K562 (cell line): Measurements from ENCODE around the gene NLRP7. TPM values are rescaled to one million over a fixed set of nuclear protein-coding genes. Genes with fewer than 3 reads are reported as not detected.

Source experiments
- ATF7 ChIP-seq: fragments of 450-650 bp; IDR thresholded peaks from 2 replicates; pipeline ENCODE4 v1.7.1; 2014; ENCODE audit warnings: mild to moderate bottlenecking, moderate library complexity
- BRD4 ChIP-seq: fragments of 200-600 bp; sonication (generic); IDR thresholded peaks from 2 replicates; pipeline ENCODE4 v1.6.1; 2017; ENCODE audit warnings: inconsistent platforms
- CAMTA2 ChIP-seq: fragments of 250-450 bp; sonication (Bioruptor Pico); conservative IDR thresholded peaks from 2 replicates; pipeline ENCODE4 v1.5.1; 2022
- ERF ChIP-seq: fragments of 450-650 bp; formaldehyde crosslinking; IDR thresholded peaks from 2 replicates; pipeline ENCODE4 v1.4.0; 2020; ENCODE audit warnings: mild to moderate bottlenecking, mixed read lengths
- KAT7 ChIP-seq: sonication (generic); formaldehyde crosslinking; IDR thresholded peaks from 2 replicates; pipeline ENCODE4 v1.8.0; 2022; ENCODE audit warnings: missing genetic modification reagents, mild to moderate bottlenecking, borderline replicate concordance
- MAFF ChIP-seq: IDR thresholded peaks from 2 replicates; pipeline ENCODE4 v1.6.1; 2012; ENCODE audit warnings: low read length, improper control_type of control experiment
- MTF1 ChIP-seq: fragments of 250-450 bp; sonication (Bioruptor Pico); IDR thresholded peaks from 2 replicates; pipeline ENCODE4 v1.9.0; 2021; ENCODE audit warnings: moderate library complexity, mild to moderate bottlenecking, inconsistent platforms, borderline replicate concordance
- NELFE ChIP-seq: IDR thresholded peaks from 2 replicates; pipeline ENCODE4 v1.6.1; 2011; ENCODE audit warnings: mild to moderate bottlenecking; ENCODE audit not compliant: insufficient read depth, insufficient read length
- PCBP2 ChIP-seq: fragments of 200-400 bp; formaldehyde crosslinking; IDR thresholded peaks from 2 replicates; pipeline ENCODE4 v1.6.1; 2018; ENCODE audit warnings: low read length, low read depth, mild to moderate bottlenecking, moderate library complexity; ENCODE audit not compliant: poor library complexity, severe bottlenecking
- POLR2AphosphoS2 ChIP-seq: IDR thresholded peaks from 2 replicates; pipeline ENCODE4 v1.6.1; 2012; ENCODE audit warnings: low read length, improper control_type of control experiment
- RAD51 ChIP-seq: fragments of 450-650 bp; IDR thresholded peaks from 2 replicates; pipeline ENCODE4 v1.7.1; 2016; ENCODE audit warnings: low read depth, mild to moderate bottlenecking, borderline replicate concordance
- SMAD3 ChIP-seq: fragments of 450-650 bp; formaldehyde crosslinking; conservative IDR thresholded peaks from 2 replicates; pipeline ENCODE4 v1.4.0; 2020; ENCODE audit warnings: mild to moderate bottlenecking
- TEAD1 ChIP-seq, 2 experiments: fragments of 450-650 bp in 1 of 2; sonication (generic) in 1 of 2; formaldehyde crosslinking; IDR thresholded peaks; 2 replicates each; pipeline versions ENCODE4 v1.4.0 to v1.8.0; 2020 to 2022; ENCODE audit warnings: mild to moderate bottlenecking in 2 of 2, missing genetic modification reagents in 1 of 2
- TSC22D4 ChIP-seq: fragments of 450-650 bp; IDR thresholded peaks from 2 replicates; pipeline ENCODE4 v1.6.1; 2016; ENCODE audit warnings: missing genetic modification characterization, missing biosample characterization, control low read depth
- ZBTB11 ChIP-seq, 3 experiments: fragments of 200-800 bp in 1 of 3; fragments of 250-450 bp in 1 of 3; fragments of 450-650 bp in 1 of 3; sonication (Bioruptor Pico) in 1 of 3; sonication (Bioruptor generic) in 1 of 3; formaldehyde crosslinking in 1 of 3; IDR thresholded peaks; 2 replicates each; pipeline versions ENCODE4 v1.6.1 to v1.8.0; 2016 to 2022; ENCODE audit warnings: mild to moderate bottlenecking in 2 of 3, missing genetic modification characterization in 2 of 3, missing compliant biosample characterization in 1 of 3, moderate library complexity in 1 of 3
- ZC3H4 ChIP-seq: sonication (generic); formaldehyde crosslinking; IDR thresholded peaks from 2 replicates; pipeline ENCODE4 v1.9.0; 2021; ENCODE audit warnings: missing genetic modification reagents, borderline replicate concordance
- ZNF280B ChIP-seq: fragments of 250-450 bp; sonication (Bioruptor Pico); IDR thresholded peaks from 2 replicates; pipeline ENCODE4 v1.5.1; 2021; ENCODE audit warnings: mild to moderate bottlenecking
- ZNF696 ChIP-seq: fragments of 250-450 bp; sonication (Bioruptor Pico); conservative IDR thresholded peaks from 2 replicates; pipeline ENCODE4 v1.4.0; 2020; ENCODE audit warnings: mild to moderate bottlenecking, moderate library complexity
- polyA plus RNA-seq, 8 experiments: library from polyadenylated mRNA; depleted of rRNA in 4 of 8; stranded (reverse) in 5 of 8; unstranded in 3 of 8; fragments of >200 nt; fragmentation: Nextera tagmentation in 2 of 8; fragmentation: Illumina TruSeq in 1 of 8; extraction: Ambion mirVana in 2 of 8; extraction: Trizol in 1 of 8; gene quantifications; 2 replicates each; pipeline versions ENCODE4 v1.2.1 to v1.2.3, GENCODE V29; 2011 to 2014; ENCODE audit warnings: inconsistent platforms in 1 of 8, missing spikeins in 1 of 8
- total RNA-seq, 7 experiments: library from RNA; depleted of rRNA in 6 of 7; stranded (reverse); fragments of >200 nt in 6 of 7; fragmentation: Illumina TruSeq in 2 of 7; extraction: Trizol in 2 of 7; gene quantifications; 2 replicates each; pipeline versions ENCODE4 v1.2.1 to v1.2.3, GENCODE V29; 2011 to 2021; ENCODE audit warnings: low replicate concordance in 1 of 7
- TF ChIP-seq, protein P1 (sequence below): fragments of 450-650 bp; IDR thresholded peaks from 2 replicates; pipeline ENCODE4 v1.6.1; 2018; ENCODE audit warnings: mild to moderate bottlenecking, low read depth; ENCODE audit not compliant: partially characterized antibody

Gene NLRP7
- total and polyA plus RNA-seq, 9 of the 15 experiments (the other 6 are each of a cell fraction or from before 2014, with no cell fraction given): 0.03 to 0.22 (median 0.09) TPM; not detected in 3

GRCh38 chr19:54905803-54906511, 41.4 kb downstream of the NLRP7 start, which contains the start of gene NCR1 (continued):
- TF ChIP-seq TEAD1 (CRISPR knock-in tag; IDR thresholded peaks at IDR 0.05) (0 out of 4 replicates have a peak, but pooled peaks of 1 of the 2 experiments have one; percentile 19), RAD51 (no peak), BRD4 (no peak), ZC3H4 (CRISPR knock-in tag) (no peak), CAMTA2 (CRISPR knock-in tag) (no peak), TSC22D4 (tag) (no peak), ATF7 (0 out of 2 replicates have a peak, but pooled peaks have one; percentile 18), ZBTB11 (CRISPR knock-in tag; IDR thresholded peaks at IDR 0.05) (peak in 1 of 3 experiments; percentile 61; a peak in 2 of 6 replicates), SMAD3 (CRISPR knock-in tag) (0 out of 2 replicates have a peak, but pooled peaks have one; percentile 26), ZNF280B (CRISPR knock-in tag) (no peak), PCBP2 (no peak), ZNF696 (no peak), MTF1 (CRISPR knock-in tag) (no peak), KAT7 (CRISPR knock-in tag) (no peak), MAFF (no peak), POLR2AphosphoS2 (no peak), NELFE (no peak), ERF (CRISPR knock-in tag) (no peak; the same call in 1 of the 2 replicates)
- TF ChIP-seq, protein P1, sequence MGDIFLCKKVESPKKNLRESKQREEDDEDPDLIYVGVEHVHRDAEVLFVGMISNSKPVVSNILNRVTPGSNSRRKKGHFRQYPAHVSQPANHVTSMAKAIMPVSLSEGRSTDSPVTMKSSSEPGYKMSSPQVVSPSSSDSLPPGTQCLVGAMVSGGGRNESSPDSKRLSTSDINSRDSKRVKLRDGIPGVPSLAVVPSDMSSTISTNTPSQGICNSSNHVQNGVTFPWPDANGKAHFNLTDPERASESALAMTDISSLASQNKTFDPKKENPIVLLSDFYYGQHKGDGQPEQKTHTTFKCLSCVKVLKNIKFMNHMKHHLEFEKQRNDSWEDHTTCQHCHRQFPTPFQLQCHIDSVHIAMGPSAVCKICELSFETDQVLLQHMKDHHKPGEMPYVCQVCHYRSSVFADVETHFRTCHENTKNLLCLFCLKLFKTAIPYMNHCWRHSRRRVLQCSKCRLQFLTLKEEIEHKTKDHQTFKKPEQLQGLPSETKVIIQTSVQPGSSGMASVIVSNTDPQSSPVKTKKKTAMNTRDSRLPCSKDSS: no peak
